Frontal cortex (tissue), 4 donors: Measurements from ENCODE around the gene PDYN. TPM values are rescaled to one million over a fixed set of nuclear protein-coding genes. Genes with fewer than 3 reads are reported as not detected.
A peak's percentile ranks its signal among the peaks of the same experiment; 100 is the strongest.
"Not testable (repeated sequence)": the region's sequence is repeated elsewhere in the genome, so short reads cannot be mapped to it uniquely, and the experiment has no call there.

Experiments
- DNase-seq, 2 donors: peaks; one replicate each; pipeline ENCODE4 v3.0.0; 2012; ENCODE audit warnings: low spot score in 2 of 2
- FAIRE-seq: peaks from 2 replicates; lab custom pipeline; 2012; peaks lifted over from hg19 to GRCh38; lab: Jason Lieb, UNC
- total RNA-seq: library from RNA; depleted of rRNA; stranded (reverse); fragments of >200 nt; gene quantifications from one replicate; pipeline ENCODE4 v1.2.3, GENCODE V29; 2014
- donor health status: control.
- donor health status: control.
- donor health status: control.

The PDYN gene
- total RNA-seq: 16.3 TPM

GRCh38 chr20:1993986-1994385 is at the start of gene PDYN:
Gene PDYN (minus strand): TSS chr20:1994058. CDS start chr20:1983084, 10,974 bp downstream.
- FAIRE-seq: no peak
- no peak for DNase-seq

- DNase-seq (no peak), FAIRE-seq (no peak)
These were observed 48.5 kb upstream of the PDYN start for GRCh38 chr20:2042400-2042799.

- no peak for DNase-seq
- no peak for FAIRE-seq
These were observed 44.3 kb upstream of the PDYN start for GRCh38 chr20:2038161-2038560.

- FAIRE-seq (no peak), DNase-seq (no peak)
These were observed 43.5 kb upstream of the PDYN start for GRCh38 chr20:2037296-2037914.

GRCh38 chr20:2036357-2036756 is 42.5 kb upstream of the PDYN start:
- DNase-seq, FAIRE-seq: not testable (repeated sequence)

GRCh38 chr20:2032168-2032567 is 38.3 kb upstream of the PDYN start:
- FAIRE-seq (no peak), DNase-seq (no peak)

- DNase-seq: no peak
- no peak for FAIRE-seq
These were observed 32.7 kb upstream of the PDYN start for GRCh38 chr20:2026514-2026913.

GRCh38 chr20:2026004-2026403 is 32.1 kb upstream of the PDYN start:
- DNase-seq (no peak), FAIRE-seq (no peak)

- no peak for FAIRE-seq
- no peak for DNase-seq
These were observed 29.3 kb upstream of the PDYN start for GRCh38 chr20:2023151-2023550.

GRCh38 chr20:2022163-2022562 is 28.3 kb upstream of the PDYN start:
- FAIRE-seq: no peak
- DNase-seq: peak in 1 of 2 donors; percentile 16

GRCh38 chr20:2010533-2010932 is 16.7 kb upstream of the PDYN start:
- FAIRE-seq (no peak), DNase-seq (no peak)

GRCh38 chr20:2006452-2007361 is 12.8 kb upstream of the PDYN start:
- FAIRE-seq: no peak
- DNase-seq: no peak

- FAIRE-seq (no peak), DNase-seq (peak in 1 of 2 donors; percentile 39)
These were observed 12.1 kb upstream of the PDYN start for GRCh38 chr20:2005831-2006426.

GRCh38 chr20:2005359-2005758 is 11.5 kb upstream of the PDYN start:
- DNase-seq (no peak), FAIRE-seq (no peak)

- DNase-seq (no peak), FAIRE-seq (no peak)
These were observed 10.3 kb upstream of the PDYN start for GRCh38 chr20:2004171-2004570.

- FAIRE-seq (no peak), DNase-seq (no peak)
These were observed 8.5 kb upstream of the PDYN start for GRCh38 chr20:2002365-2002764.

- no peak for DNase-seq
- FAIRE-seq: no peak
These were observed 7.3 kb upstream of the PDYN start for GRCh38 chr20:2001119-2001518.

- DNase-seq (no peak), FAIRE-seq (no peak)
These were observed 6.4 kb upstream of the PDYN start for GRCh38 chr20:2000285-2000684.

GRCh38 chr20:1998715-1999114 is 4.9 kb upstream of the PDYN start:
- DNase-seq: no peak

GRCh38 chr20:1998193-1998520 is 4.3 kb upstream of the PDYN start:
- no peak for FAIRE-seq
- no peak for DNase-seq

More at GRCh38 chr20:1998715-1999114, 4.9 kb upstream of the PDYN start:
- FAIRE-seq: no peak
